Stimulated activated CD4-positive, alpha-beta T cell treated with anti-CD3 and anti-CD28 coated beads, Interleukin-4, amount 100 ng/mL, for 1 hour (primary cell): ENCODE data around the gene FBXO21.
"Not testable (repeated sequence)": the region's sequence is repeated elsewhere in the genome, so short reads cannot be mapped to it uniquely, and the experiment has no call there.

Experiments used
- DNase-seq: peaks from one replicate; pipeline ENCODE4 v3.0.0-alpha.2; 2020

FBXO21 gene

GRCh38 chr12:117100851-117101673 is 89.2 kb downstream of the FBXO21 start:
- no peak for DNase-seq

- no peak for DNase-seq
Observed at GRCh38 chr12:117100251-117100650, 90.0 kb downstream of the FBXO21 start.

- DNase-seq = peak; percentile 36
Observed at GRCh38 chr12:117098361-117099217, 91.7 kb downstream of the FBXO21 start.

- DNase-seq = no peak
Observed at GRCh38 chr12:117098024-117098360, 92.3 kb downstream of the FBXO21 start.

- DNase-seq = no peak
Observed at GRCh38 chr12:117097159-117097558, 93.1 kb downstream of the FBXO21 start.

- no peak for DNase-seq
Observed at GRCh38 chr12:117096501-117097042, 93.7 kb downstream of the FBXO21 start.

GRCh38 chr12:117095191-117095590 is 95.1 kb downstream of the FBXO21 start:
- DNase-seq = not testable (repeated sequence)

GRCh38 chr12:117093918-117094630 is 96.2 kb downstream of the FBXO21 start:
- no peak for DNase-seq

- no peak for DNase-seq
Observed at GRCh38 chr12:117093431-117093830, 96.8 kb downstream of the FBXO21 start.

GRCh38 chr12:117092886-117093285 is 97.4 kb downstream of the FBXO21 start:
- no peak for DNase-seq

GRCh38 chr12:117092511-117092780 is 97.8 kb downstream of the FBXO21 start:
- DNase-seq = no peak
